ENCODE measurements around the gene MAST4.

MAST4 gene

DNA sequence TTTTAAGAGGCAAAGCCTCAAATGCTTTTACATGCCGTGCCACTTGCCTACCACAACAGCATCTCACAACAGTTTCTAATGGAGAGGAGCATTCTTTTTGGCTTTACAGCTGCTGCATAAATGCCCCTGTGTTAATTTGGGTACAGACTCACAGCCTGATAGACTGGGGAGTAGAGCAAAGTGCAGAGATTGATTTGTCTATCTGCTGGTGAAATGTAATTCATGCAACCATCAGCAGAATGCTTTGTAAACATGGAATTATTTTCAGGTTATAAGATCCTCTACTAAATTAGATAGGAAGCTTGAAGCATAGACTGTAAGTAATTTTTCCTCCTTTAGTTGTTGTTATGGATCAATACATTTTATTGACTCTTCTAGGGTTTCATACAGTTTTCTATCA lies 430.1 kb downstream of the MAST4 start:
- H3K36me3 ChIP-seq (ENCODE audit: control insufficient read depth in 2 of 2, insufficient read depth in 1 of 2, low read length in 2 of 2) = no peaks in the 10 kb centered on the region
- peaks cover 26% of the 10 kb centered on the region for H3K4me1 ChIP-seq (ENCODE audit: control insufficient read depth, insufficient read depth, low read length)
- H3K27ac ChIP-seq (ENCODE audit: extremely low read depth, low read depth, low read length) = no peak overlapping the region
- no peak overlapping the region for H3K4me3 ChIP-seq (ENCODE audit: low read depth, low read length)
- no peak for TF ChIP-seq ZNF561 (tag by site-specific recombination; IDR thresholded peaks at IDR 0.05; ENCODE audit: borderline replicate concordance)
- no peak for TF ChIP-seq ZSCAN18 (tag by site-specific recombination; IDR thresholded peaks at IDR 0.05)
- POLR2A ChIA-PET = interaction anchor here (0.6 kb wide), 1 partner anchor 99 kb away, joined by 4 read pairs; no protein-coding TSS in a partner anchor
- CTCF ChIA-PET = no interaction called here
- H3K9me3 ChIP-seq (ENCODE audit: control insufficient read depth, insufficient read depth, low read depth, low read length) = no peaks in the 10 kb centered on the region

GRCh38 chr5:67027171-67027570 lies 431.0 kb downstream of the MAST4 start:
- POLR2A ChIA-PET = no interaction called here
- CTCF ChIA-PET = interaction anchor here (0.9 kb wide), 1 partner anchor 8 kb away, joined by 3 read pairs; no protein-coding TSS in a partner anchor
- H3K36me3 ChIP-seq (ENCODE audit: control insufficient read depth in 2 of 2, insufficient read depth in 1 of 2, low read length in 2 of 2) = no peaks in the 10 kb centered on the region
- peaks cover 34% of the 10 kb centered on the region for H3K4me1 ChIP-seq (ENCODE audit: control insufficient read depth, insufficient read depth, low read length)
- no peak overlapping the region for H3K4me3 ChIP-seq (ENCODE audit: low read depth, low read length)
- TF ChIP-seq HOXA7 (CRISPR knock-in tag; IDR thresholded peaks at IDR 0.05; ENCODE audit: borderline replicate concordance) = no peak
- no peak for TF ChIP-seq ZNF302 (tag by site-specific recombination; IDR thresholded peaks at IDR 0.05; ENCODE audit: low read depth)
- TF ChIP-seq, protein P1, sequence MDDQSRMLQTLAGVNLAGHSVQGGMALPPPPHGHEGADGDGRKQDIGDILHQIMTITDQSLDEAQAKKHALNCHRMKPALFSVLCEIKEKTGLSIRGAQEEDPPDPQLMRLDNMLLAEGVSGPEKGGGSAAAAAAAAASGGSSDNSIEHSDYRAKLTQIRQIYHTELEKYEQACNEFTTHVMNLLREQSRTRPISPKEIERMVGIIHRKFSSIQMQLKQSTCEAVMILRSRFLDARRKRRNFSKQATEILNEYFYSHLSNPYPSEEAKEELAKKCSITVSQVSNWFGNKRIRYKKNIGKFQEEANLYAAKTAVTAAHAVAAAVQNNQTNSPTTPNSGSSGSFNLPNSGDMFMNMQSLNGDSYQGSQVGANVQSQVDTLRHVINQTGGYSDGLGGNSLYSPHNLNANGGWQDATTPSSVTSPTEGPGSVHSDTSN (CRISPR knock-in tag; IDR thresholded peaks at IDR 0.05) = no peak
- TF ChIP-seq GLI2 (tag by site-specific recombination; IDR thresholded peaks at IDR 0.05; ENCODE audit: borderline replicate concordance, low read depth) = no peak
- 0 out of 2 replicates have a peak, but pooled peaks have one; percentile 17 for TF ChIP-seq ZNF600 (tag by site-specific recombination; IDR thresholded peaks at IDR 0.05)
- no peaks in the 10 kb centered on the region for H3K9me3 ChIP-seq (ENCODE audit: control insufficient read depth, insufficient read depth, low read depth, low read length)
- no peak overlapping the region for H3K27ac ChIP-seq (ENCODE audit: extremely low read depth, low read depth, low read length)

DNA sequence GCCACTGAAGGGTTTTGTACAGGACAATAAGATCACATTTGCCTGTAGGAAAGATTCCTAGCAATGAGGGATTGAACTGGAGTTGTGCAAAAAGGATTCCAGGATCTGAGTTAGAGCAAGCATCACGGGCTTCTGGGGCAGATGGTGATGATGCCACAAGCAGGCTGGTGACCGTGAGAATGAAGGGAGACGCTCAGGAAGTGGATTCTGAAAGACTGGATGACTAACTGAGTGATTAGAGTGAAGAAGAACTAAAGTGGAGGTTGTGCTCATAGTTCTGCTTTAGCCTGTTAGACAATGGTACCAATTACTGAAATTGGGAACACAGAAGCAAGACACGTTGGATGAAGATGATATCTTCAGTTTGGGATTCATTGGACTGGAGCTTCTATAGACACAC lies 432.2 kb downstream of the MAST4 start:
- ChIA-PET CTCF (interaction anchor here (1.3 kb wide), 1 partner anchor 41 kb away, joined by 3 read pairs; no protein-coding TSS in a partner anchor), POLR2A (no interaction called here)
- H3K4me3 ChIP-seq (ENCODE audit: low read depth, low read length) = no peak overlapping the region
- TF ChIP-seq, protein P2, sequence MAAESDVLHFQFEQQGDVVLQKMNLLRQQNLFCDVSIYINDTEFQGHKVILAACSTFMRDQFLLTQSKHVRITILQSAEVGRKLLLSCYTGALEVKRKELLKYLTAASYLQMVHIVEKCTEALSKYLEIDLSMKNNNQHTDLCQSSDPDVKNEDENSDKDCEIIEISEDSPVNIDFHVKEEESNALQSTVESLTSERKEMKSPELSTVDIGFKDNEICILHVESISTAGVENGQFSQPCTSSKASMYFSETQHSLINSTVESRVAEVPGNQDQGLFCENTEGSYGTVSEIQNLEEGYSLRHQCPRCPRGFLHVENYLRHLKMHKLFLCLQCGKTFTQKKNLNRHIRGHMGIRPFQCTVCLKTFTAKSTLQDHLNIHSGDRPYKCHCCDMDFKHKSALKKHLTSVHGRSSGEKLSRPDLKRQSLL (tag by site-specific recombination; IDR thresholded peaks at IDR 0.05) = no peak
- TF ChIP-seq ZNF791 (tag by site-specific recombination; IDR thresholded peaks at IDR 0.05) = no peak
- no peak for TF ChIP-seq ZNF792 (tag by site-specific recombination; IDR thresholded peaks at IDR 0.05)
- no peak for TF ChIP-seq SP7 (tag by site-specific recombination; IDR thresholded peaks at IDR 0.05)
- 0 out of 2 replicates have a peak, but pooled peaks have one; percentile 28 for TF ChIP-seq ZBTB17 (tag by site-specific recombination; IDR thresholded peaks at IDR 0.05)
- no peak for TF ChIP-seq TCF7L2 (IDR thresholded peaks at IDR 0.05; ENCODE audit: borderline replicate concordance, low read depth, low read length)
- TF ChIP-seq KLF7 (tag by site-specific recombination; IDR thresholded peaks at IDR 0.05; ENCODE audit: borderline replicate concordance) = no peak
- no peaks in the 10 kb centered on the region for H3K36me3 ChIP-seq (ENCODE audit: control insufficient read depth in 2 of 2, insufficient read depth in 1 of 2, low read length in 2 of 2)
- H3K4me1 ChIP-seq (ENCODE audit: control insufficient read depth, insufficient read depth, low read length) = peaks cover 46% of the 10 kb centered on the region
- H3K27ac ChIP-seq (ENCODE audit: extremely low read depth, low read depth, low read length) = no peak overlapping the region
- no peaks in the 10 kb centered on the region for H3K9me3 ChIP-seq (ENCODE audit: control insufficient read depth, insufficient read depth, low read depth, low read length)

DNA sequence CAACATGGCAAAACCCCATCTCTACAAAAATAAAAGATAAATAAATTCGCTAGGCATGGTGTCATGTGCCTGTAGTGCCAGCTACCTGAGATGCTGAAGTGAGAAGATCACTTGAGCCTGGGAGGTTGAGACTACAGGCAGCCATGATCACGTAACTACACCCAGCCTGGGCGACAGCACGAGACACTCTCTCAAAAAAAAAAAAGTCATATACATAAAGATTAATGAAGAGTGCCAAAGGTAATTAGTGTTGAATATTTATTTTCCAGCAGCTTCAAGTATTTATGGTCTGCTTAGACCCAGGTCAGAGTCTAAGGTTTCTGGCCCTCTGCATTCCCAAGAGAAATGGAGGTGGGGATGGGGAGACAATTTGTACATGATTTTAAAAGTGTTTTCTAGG lies 432.7 kb downstream of the MAST4 start:
- CTCF ChIA-PET = no interaction called here
- Histone ChIP-seq H3K9me3 (ENCODE audit: control insufficient read depth, insufficient read depth, low read depth, low read length) (no peaks in the 10 kb centered on the region), H3K4me1 (ENCODE audit: control insufficient read depth, insufficient read depth, low read length) (peaks cover 51% of the 10 kb centered on the region), H3K36me3 (ENCODE audit: control insufficient read depth in 2 of 2, insufficient read depth in 1 of 2, low read length in 2 of 2) (no peaks in the 10 kb centered on the region), H3K4me3 (ENCODE audit: low read depth, low read length) (no peak overlapping the region), H3K27ac (ENCODE audit: extremely low read depth, low read depth, low read length) (no peak overlapping the region)
- POLR2A ChIA-PET = no interaction called here
- no peak for TF ChIP-seq ZNF585B (tag by site-specific recombination; IDR thresholded peaks at IDR 0.05)
- no peak for TF ChIP-seq ZNF2 (tag by site-specific recombination; IDR thresholded peaks at IDR 0.05)
- no peak for TF ChIP-seq ZNF837 (tag by site-specific recombination; IDR thresholded peaks at IDR 0.05)
- no peak for TF ChIP-seq ZNF513 (tag by site-specific recombination; IDR thresholded peaks at IDR 0.05)
- no peak for TF ChIP-seq ZNF394 (tag by site-specific recombination; IDR thresholded peaks at IDR 0.05; ENCODE audit: borderline replicate concordance)
- TF ChIP-seq ZNF791 (tag by site-specific recombination; IDR thresholded peaks at IDR 0.05) = no peak
- TF ChIP-seq INSM2 (tag by site-specific recombination; IDR thresholded peaks at IDR 0.05) = no peak
- no peak for TF ChIP-seq ZNF184 (tag by site-specific recombination; IDR thresholded peaks at IDR 0.05)
- TF ChIP-seq ZNF549 (tag by site-specific recombination; IDR thresholded peaks at IDR 0.05) = no peak
- no peak for TF ChIP-seq GFI1B (tag by site-specific recombination; IDR thresholded peaks at IDR 0.05)
